ENCODE measurements around the gene TLCD3A. TPM values are rescaled to one million over a fixed set of nuclear protein-coding genes. Genes with fewer than 3 reads are reported as not detected.

The TLCD3A gene
- polyA plus RNA-seq, 1 of the 3 experiments (the other 2 are of a cell fraction), result 31.7 TPM

DNA sequence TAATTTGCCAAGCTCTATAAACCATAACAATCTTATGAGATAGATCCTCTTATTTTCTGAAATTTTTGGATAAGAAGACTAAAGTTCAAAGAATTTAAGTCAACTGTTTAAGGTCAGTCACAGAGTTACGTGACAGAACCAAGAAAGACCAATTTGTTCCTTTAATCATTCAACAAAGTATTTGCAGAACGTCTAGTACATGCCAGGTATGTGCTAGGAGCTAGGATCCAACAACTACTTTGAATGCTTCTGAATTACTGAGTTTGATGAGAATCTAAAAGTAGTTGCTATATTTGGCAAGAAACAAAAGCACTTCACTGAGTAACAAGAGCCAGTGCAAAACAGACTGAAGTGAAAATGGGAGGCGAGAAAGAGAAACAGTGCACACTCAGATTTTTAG is 34.7 kb downstream of the TLCD3A start:
- peaks cover 45 to 57% of the 10 kb centered on the region in 2 experiments for H3K36me3 ChIP-seq (replicated peaks in 1 of 2; ENCODE audit: control insufficient read depth in 1 of 2, insufficient read depth in 2 of 2, low read length in 1 of 2)
- no peak overlapping the region for H2AFZ ChIP-seq (ENCODE audit: low read depth)
- no peak overlapping the region for H3K4me2 ChIP-seq
- POLR2A ChIA-PET, result no interaction called here
- H3K4me1 ChIP-seq (ENCODE audit: control insufficient read depth in 1 of 2, insufficient read depth in 2 of 2, low read depth in 1 of 2, low read length in 1 of 2), result no peaks in the 10 kb centered on the region
- 78% methylated on average over 3 of the region's 3 CpGs for WGBS (ENCODE audit: low lambda C conversion rate)
- H3K9me3 ChIP-seq, result no peaks in the 10 kb centered on the region
- no peaks in the 10 kb centered on the region for H3K79me2 ChIP-seq (ENCODE audit: insufficient read depth)
- no peaks in the 10 kb centered on the region for H3K9me2 ChIP-seq
- CTCF ChIA-PET, result interaction anchor here (0.9 to 1.4 kb wide), 2 partner anchors 14 to 230 kb away, joined by 3 to 5 read pairs; partner anchors contain the start of gene TIMM22
- H4K20me1 ChIP-seq (ENCODE audit: insufficient read depth), result no peaks in the 10 kb centered on the region
- no peak overlapping the region for H3K4me3 ChIP-seq (ENCODE audit: low read depth in 2 of 2, low read length in 1 of 2)
- H3K27me3 ChIP-seq (ENCODE audit: insufficient read depth), result no peaks in the 10 kb centered on the region
- H3K27ac ChIP-seq (ENCODE audit: low read depth in 2 of 2, low read length in 1 of 2), result no peak overlapping the region
- no peaks in the 10 kb centered on the region for H3F3A ChIP-seq (replicated peaks; ENCODE audit: insufficient read depth)
- TF ChIP-seq, protein P1, sequence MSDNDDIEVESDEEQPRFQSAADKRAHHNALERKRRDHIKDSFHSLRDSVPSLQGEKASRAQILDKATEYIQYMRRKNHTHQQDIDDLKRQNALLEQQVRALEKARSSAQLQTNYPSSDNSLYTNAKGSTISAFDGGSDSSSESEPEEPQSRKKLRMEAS (IDR thresholded peaks at IDR 0.05; ENCODE audit: low read depth), result no peak
- TF ChIP-seq, protein P2, sequence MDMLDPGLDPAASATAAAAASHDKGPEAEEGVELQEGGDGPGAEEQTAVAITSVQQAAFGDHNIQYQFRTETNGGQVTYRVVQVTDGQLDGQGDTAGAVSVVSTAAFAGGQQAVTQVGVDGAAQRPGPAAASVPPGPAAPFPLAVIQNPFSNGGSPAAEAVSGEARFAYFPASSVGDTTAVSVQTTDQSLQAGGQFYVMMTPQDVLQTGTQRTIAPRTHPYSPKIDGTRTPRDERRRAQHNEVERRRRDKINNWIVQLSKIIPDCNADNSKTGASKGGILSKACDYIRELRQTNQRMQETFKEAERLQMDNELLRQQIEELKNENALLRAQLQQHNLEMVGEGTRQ (IDR thresholded peaks at IDR 0.05; ENCODE audit: borderline replicate concordance, low read depth, low read length), result no peak
- TF ChIP-seq RCOR1 (IDR thresholded peaks at IDR 0.05; ENCODE audit: low read length), result no peak
- no peak for TF ChIP-seq TAF1 (IDR thresholded peaks at IDR 0.05; ENCODE audit: borderline replicate concordance, low read depth, low read length)
- TF ChIP-seq GABPA (IDR thresholded peaks at IDR 0.05; ENCODE audit: low read depth), result no peak
- no peak for TF ChIP-seq SMC3 (IDR thresholded peaks at IDR 0.05; ENCODE audit: low read depth, low read length)
- TF ChIP-seq, protein P3, sequence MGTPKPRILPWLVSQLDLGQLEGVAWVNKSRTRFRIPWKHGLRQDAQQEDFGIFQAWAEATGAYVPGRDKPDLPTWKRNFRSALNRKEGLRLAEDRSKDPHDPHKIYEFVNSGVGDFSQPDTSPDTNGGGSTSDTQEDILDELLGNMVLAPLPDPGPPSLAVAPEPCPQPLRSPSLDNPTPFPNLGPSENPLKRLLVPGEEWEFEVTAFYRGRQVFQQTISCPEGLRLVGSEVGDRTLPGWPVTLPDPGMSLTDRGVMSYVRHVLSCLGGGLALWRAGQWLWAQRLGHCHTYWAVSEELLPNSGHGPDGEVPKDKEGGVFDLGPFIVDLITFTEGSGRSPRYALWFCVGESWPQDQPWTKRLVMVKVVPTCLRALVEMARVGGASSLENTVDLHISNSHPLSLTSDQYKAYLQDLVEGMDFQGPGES (IDR thresholded peaks at IDR 0.05; ENCODE audit: low read depth, low read length), result no peak
- no peak for TF ChIP-seq TCF12 (IDR thresholded peaks at IDR 0.05)
- no peak for TF ChIP-seq MEF2A (IDR thresholded peaks at IDR 0.05; ENCODE audit: borderline replicate concordance, low read depth)
- no peak for TF ChIP-seq GATA2 (CRISPR knock-in tag; IDR thresholded peaks at IDR 0.05)
- DNase-seq, result no peak
- no peak overlapping the region for H3K9ac ChIP-seq

DNA sequence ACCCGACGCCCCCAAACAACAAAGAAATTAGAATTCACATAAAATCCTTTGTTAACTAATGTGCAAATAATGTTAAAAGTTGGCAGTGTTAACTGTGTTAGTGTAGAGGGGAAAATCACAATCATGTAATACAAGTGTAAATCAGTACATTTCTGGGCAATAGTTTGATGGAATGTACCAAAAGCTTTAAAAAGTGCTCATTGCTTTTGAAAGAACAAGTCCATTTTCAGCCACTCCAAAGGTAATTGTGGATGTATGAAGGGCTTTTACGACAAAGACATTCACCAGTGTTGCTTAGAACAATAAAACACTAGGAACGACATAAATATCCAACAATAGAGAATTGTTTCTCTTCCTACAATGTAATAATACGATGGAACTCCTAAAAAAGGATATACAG is 40.6 kb downstream of the TLCD3A start:
- H3K27ac ChIP-seq (ENCODE audit: low read depth in 2 of 2, low read length in 1 of 2), result no peak overlapping the region
- H3K9me3 ChIP-seq, result no peaks in the 10 kb centered on the region
- no peak overlapping the region for H3K4me3 ChIP-seq (ENCODE audit: low read depth in 2 of 2, low read length in 1 of 2)
- TF ChIP-seq RAD21 (IDR thresholded peaks at IDR 0.05; ENCODE audit: low read length), result no peak
- H4K20me1 ChIP-seq (ENCODE audit: insufficient read depth), result no peaks in the 10 kb centered on the region
- H3F3A ChIP-seq (replicated peaks; ENCODE audit: insufficient read depth), result peaks cover 3% of the 10 kb centered on the region
- WGBS (ENCODE audit: low lambda C conversion rate), result 98% methylated on average over 5 of the region's 5 CpGs
- no peaks in the 10 kb centered on the region for H3K4me1 ChIP-seq (ENCODE audit: control insufficient read depth in 1 of 2, insufficient read depth in 2 of 2, low read depth in 1 of 2, low read length in 1 of 2)
- peaks cover 44 to 73% of the 10 kb centered on the region in 2 experiments for H3K36me3 ChIP-seq (replicated peaks in 1 of 2; ENCODE audit: control insufficient read depth in 1 of 2, insufficient read depth in 2 of 2, low read length in 1 of 2)
- no peaks in the 10 kb centered on the region; the same call in 1 of the 2 replicates for H3K79me2 ChIP-seq (ENCODE audit: insufficient read depth)
- H3K27me3 ChIP-seq (ENCODE audit: insufficient read depth), result no peaks in the 10 kb centered on the region
- H3K4me2 ChIP-seq, result no peak overlapping the region
- ChIA-PET CTCF (interaction anchor here (1.4 kb wide), 1 partner anchor 208 kb away, joined by 5 read pairs; no protein-coding TSS in a partner anchor), POLR2A (no interaction called here)
- H3K9ac ChIP-seq, result no peak overlapping the region
- DNase-seq, result no peak
- H3K9me2 ChIP-seq, result no peaks in the 10 kb centered on the region
- H2AFZ ChIP-seq (ENCODE audit: low read depth), result no peak overlapping the region
